Measurements from ENCODE around the gene G2E3. TPM values are rescaled to one million over a fixed set of nuclear protein-coding genes. Genes with fewer than 3 reads are reported as not detected.
"Not testable (repeated sequence)": the region's sequence is repeated elsewhere in the genome, so short reads cannot be mapped to it uniquely, and the experiment has no call there.

The G2E3 gene
- total RNA-seq, 2 experiments from 2014 or later: 34.2 to 35.1 TPM

DNA sequence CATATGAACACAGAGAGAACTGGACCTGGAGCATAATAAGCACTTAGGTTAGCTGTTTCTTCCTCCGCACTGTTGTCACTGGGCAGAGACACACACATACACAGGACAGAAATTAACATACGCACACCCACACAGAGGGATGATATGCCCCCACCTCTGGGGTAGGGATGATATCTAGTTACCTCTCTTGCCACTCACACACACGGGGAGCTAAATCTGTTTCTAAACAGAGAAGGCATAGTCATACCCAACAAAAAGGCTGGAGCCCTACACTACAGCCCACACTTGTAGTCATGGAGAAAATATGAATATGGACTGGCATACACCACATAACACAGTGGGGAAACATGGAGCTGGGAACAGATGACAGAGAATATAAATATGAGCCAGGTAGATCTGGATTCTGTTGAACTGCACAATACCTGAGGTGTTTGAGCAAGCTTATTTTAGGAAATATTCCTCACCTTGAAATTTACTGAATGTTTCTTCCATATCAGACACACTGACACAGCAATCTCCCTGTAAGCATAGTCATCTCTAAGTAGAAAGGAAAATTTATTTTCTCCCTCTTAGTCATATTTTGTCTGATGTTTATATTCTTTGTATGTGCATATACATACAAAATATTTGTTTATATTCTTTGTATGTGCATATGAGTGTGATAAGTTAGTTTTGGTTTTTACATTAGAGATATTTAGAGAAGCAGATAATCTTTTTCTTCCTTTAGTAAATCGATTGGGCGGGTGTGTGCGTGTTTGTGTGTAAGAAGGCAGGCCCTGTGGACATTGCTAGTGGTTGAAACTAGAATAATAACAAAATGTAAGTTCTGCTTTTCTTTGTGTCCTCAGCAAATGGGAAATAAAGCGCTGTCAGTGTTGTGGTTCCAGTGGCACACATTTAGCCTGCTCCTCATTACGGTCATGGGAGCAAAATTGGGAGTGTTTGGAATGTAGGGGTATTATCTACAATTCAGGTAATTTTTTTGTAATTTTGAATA lies 42.3 kb downstream of the G2E3 start:
- ATAC-seq (ENCODE audit: low read depth): no peak
- Mint-ChIP-seq H3K9me3 (no peaks in the 10 kb centered on the region), H3K4me1 (peaks cover 2% of the 10 kb centered on the region), H3K27ac (no peak overlapping the region), H3K36me3 (peaks cover 17% of the 10 kb centered on the region), H3K4me3 (no peak overlapping the region), H3K27me3 (no peaks in the 10 kb centered on the region)
- POLR2A ChIA-PET: no interaction called here
- no peak for DNase-seq

DNA sequence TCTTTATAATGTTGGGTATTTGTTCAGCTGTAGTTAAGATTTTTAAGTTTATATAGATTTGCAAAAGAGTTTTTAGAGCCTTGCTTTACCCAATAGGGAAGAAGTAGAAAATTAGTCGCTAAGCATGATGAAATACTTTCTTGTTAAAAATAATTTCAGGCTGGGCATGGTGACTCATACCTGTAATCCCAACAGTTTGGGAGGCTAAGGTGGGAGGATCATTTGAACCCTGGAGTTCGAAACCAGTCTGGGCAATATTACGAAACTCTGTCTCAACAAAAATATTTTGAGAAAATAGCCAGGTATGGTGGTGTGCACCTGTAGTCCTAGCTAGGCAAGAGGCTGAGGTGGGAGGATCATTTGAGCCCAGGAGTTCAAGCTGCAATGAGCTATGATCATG lies 44.4 kb downstream of the G2E3 start:
- POLR2A ChIA-PET: interaction anchor here (1.6 kb wide), 1 partner anchor 19 kb away, joined by 5 read pairs; the partner anchor contains the start of gene SCFD1

DNA sequence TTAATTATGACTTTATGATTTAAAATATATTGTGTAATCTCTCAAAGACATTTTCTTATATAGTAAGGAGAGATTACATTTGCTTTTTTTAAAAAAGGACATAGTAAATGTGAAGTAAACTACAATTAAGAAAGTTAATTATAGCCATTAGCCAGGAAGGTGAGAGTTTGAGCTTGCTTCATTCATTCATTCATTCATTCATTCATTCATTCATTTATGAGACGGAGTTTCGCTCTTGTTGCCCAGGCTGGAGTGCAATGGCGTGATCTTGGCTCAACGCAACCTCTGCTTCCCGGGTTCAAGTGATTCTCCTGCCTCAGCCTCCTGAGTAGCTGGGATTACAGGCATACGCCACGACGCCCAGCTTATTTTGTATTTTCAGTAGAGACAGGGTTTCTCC lies 45.7 kb downstream of the G2E3 start:
- POLR2A ChIA-PET: interaction anchor here (1.6 kb wide), 1 partner anchor 17 kb away, joined by 5 read pairs; the partner anchor contains the start of gene SCFD1

More for the DNA sequence above, 44.4 kb downstream of the G2E3 start:
- H3K27ac Mint-ChIP-seq: no peak overlapping the region
- no peak overlapping the region for H3K4me3 Mint-ChIP-seq
- no peaks in the 10 kb centered on the region for H3K27me3 Mint-ChIP-seq
- H3K4me1 Mint-ChIP-seq: peaks cover 2% of the 10 kb centered on the region
- H3K36me3 Mint-ChIP-seq: peaks cover 19% of the 10 kb centered on the region
- ATAC-seq (ENCODE audit: low read depth): no peak
- H3K9me3 Mint-ChIP-seq: no peaks in the 10 kb centered on the region
- no peak for DNase-seq

DNA sequence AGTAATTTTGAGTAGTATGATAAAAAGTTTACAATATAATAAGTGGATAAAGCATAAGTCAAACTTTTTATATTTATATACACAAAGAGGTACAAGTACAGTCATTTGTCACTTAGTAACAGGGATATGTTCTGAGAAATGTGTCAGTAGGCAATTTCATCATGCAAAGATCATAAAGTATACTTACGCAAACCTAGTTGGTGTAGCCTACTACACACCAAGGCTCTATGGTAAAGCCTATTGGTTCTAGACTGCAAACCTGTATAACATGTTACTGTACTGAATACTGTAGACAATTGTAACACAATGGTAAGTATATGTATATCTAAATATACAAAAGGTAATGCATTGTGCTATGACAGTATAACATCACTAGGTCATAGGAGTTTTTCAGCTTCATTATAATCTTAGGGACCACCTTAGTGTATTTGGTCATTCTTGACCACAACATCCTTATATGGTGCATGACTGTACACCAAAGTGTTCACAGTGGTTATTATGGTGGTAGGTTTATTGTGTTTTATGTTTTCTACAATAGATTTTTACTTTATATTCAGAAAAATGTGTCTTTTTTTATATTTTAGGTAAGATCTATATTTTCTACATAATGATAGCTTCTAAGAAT lies 48.3 kb downstream of the G2E3 start:
- DNase-seq (no peak), ATAC-seq (ENCODE audit: low read depth) (peak; percentile 39)
- Mint-ChIP-seq H3K36me3 (peaks cover 9% of the 10 kb centered on the region), H3K27ac (no peak overlapping the region), H3K27me3 (no peaks in the 10 kb centered on the region), H3K9me3 (no peaks in the 10 kb centered on the region), H3K4me3 (no peak overlapping the region), H3K4me1 (no peaks in the 10 kb centered on the region)
- POLR2A ChIA-PET: no interaction called here

More for the DNA sequence above, 45.7 kb downstream of the G2E3 start:
- not testable (repeated sequence) for H3K27ac Mint-ChIP-seq; DNase-seq; H3K9me3 Mint-ChIP-seq; H3K27me3 Mint-ChIP-seq; H3K4me1 Mint-ChIP-seq; H3K4me3 Mint-ChIP-seq; ATAC-seq (ENCODE audit: low read depth)
- H3K36me3 Mint-ChIP-seq: peaks cover 17% of the 10 kb centered on the region

DNA sequence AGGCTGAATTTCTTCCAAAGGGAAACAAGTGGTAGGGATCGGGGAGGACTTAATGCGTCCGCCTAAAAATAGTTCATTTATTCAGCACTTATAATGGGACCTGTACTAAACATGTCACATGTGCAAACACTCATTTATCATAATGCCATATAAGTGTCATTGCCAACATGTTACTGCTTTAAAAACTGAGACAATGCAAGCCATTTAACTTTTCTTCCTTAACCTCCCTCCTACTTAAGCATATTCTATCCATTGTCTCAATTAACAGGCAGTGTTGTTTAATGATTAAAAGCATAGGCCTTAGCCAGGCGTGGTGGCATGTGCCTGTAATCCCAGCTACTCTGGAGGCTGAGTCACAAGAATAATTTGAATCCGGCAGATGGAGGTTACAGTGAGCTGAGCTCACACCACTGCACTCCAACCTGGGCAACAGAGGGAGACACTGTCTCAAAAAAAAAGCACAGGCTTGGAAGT lies 49.6 kb downstream of the G2E3 start:
- no peaks in the 10 kb centered on the region for H3K4me1 Mint-ChIP-seq
- peaks cover 8% of the 10 kb centered on the region for H3K36me3 Mint-ChIP-seq
- no peak overlapping the region for H3K4me3 Mint-ChIP-seq
- POLR2A ChIA-PET: no interaction called here
- no peak for DNase-seq
- no peak for ATAC-seq (ENCODE audit: low read depth)
- H3K27me3 Mint-ChIP-seq: no peaks in the 10 kb centered on the region
- H3K27ac Mint-ChIP-seq: no peak overlapping the region
- H3K9me3 Mint-ChIP-seq: no peaks in the 10 kb centered on the region

DNA sequence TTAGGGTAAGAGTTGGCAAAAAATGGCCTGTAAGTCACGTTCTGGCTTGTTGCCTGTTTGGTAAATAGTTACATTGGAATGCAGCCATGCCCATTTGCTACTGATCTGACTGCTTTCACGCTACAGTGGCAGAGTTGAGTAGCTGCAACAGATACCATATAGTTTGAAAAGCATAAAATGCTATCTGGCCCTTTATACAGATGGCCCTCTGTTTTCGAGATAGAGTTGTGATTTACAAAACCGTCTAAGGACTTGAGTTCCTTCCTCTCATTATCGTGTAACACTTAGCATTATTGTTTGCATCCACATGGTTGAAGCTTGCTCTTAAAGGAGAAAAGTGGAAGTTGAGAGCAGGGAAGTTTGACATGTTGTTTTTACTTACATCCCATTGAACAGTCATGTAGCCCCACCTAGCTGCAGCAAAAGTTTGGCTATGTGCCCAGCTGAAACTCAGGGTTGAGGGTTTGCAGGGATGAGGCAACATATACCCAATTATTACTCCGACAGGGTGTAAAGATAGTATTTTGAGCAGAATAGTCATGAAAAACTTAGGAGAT lies 51.9 kb downstream of the G2E3 start:
- H3K9me3 Mint-ChIP-seq: no peaks in the 10 kb centered on the region
- ATAC-seq (ENCODE audit: low read depth) (no peak), DNase-seq (no peak)
- H3K4me3 Mint-ChIP-seq: no peak overlapping the region
- H3K27me3 Mint-ChIP-seq: no peaks in the 10 kb centered on the region
- peaks cover 7% of the 10 kb centered on the region for H3K36me3 Mint-ChIP-seq
- POLR2A ChIA-PET: interaction anchor here (1.3 kb wide), 1 partner anchor 11 kb away, joined by 4 read pairs; no protein-coding TSS in a partner anchor
- no peak overlapping the region for H3K27ac Mint-ChIP-seq
- no peaks in the 10 kb centered on the region for H3K4me1 Mint-ChIP-seq

DNA sequence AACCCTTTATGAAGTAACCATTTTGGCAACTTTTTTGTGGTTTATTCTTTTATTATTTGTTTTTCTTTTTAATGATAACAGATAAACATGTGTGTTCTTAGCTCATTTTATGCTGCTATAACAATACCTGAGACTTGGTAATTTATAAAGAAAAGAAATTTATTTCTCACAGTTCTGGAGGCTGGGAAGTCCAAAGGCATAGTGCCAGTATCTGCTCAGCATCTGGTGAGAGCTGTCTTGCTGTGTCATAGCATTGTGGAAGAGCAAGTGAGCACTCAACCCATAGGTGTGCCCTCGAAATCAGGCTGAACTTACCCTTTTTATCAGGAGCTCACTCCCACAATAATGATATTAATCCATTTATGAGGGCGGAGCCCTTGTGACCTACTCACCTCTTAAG lies 55.2 kb downstream of the G2E3 start:
- H3K27ac Mint-ChIP-seq: no peak overlapping the region
- H3K9me3 Mint-ChIP-seq: no peaks in the 10 kb centered on the region
- peaks cover 5% of the 10 kb centered on the region for H3K36me3 Mint-ChIP-seq
- DNase-seq (no peak), ATAC-seq (ENCODE audit: low read depth) (no peak)
- no peak overlapping the region for H3K4me3 Mint-ChIP-seq
- POLR2A ChIA-PET: no interaction called here
- H3K4me1 Mint-ChIP-seq: no peaks in the 10 kb centered on the region
- no peaks in the 10 kb centered on the region for H3K27me3 Mint-ChIP-seq

DNA sequence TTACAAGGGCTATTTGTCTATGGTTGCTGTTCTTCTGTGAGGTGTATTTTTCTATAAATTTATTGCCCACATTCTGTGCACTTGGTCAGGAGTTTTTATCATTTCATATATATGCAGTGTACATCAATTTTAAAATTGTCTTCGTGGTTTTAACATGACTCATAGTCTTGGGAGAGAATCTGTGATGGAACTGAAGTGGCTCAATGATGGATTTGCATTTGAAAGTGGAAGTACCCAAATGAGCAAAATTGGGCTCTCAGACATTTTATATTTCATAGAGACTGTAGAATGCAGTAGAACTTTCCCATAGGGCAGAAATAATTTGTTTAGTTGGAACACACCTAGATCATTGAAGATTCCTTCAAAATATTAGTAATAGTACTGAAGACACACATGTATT lies 61.2 kb downstream of the G2E3 start:
- peak overlapping the region; percentile 39 for H3K4me3 Mint-ChIP-seq
- POLR2A ChIA-PET: no interaction called here
- no peak overlapping the region for H3K27ac Mint-ChIP-seq
- H3K27me3 Mint-ChIP-seq: no peaks in the 10 kb centered on the region
- H3K4me1 Mint-ChIP-seq: peaks cover 24% of the 10 kb centered on the region
- ATAC-seq (ENCODE audit: low read depth) (no peak), DNase-seq (no peak)
- peaks cover 11% of the 10 kb centered on the region for H3K36me3 Mint-ChIP-seq
- no peaks in the 10 kb centered on the region for H3K9me3 Mint-ChIP-seq

DNA sequence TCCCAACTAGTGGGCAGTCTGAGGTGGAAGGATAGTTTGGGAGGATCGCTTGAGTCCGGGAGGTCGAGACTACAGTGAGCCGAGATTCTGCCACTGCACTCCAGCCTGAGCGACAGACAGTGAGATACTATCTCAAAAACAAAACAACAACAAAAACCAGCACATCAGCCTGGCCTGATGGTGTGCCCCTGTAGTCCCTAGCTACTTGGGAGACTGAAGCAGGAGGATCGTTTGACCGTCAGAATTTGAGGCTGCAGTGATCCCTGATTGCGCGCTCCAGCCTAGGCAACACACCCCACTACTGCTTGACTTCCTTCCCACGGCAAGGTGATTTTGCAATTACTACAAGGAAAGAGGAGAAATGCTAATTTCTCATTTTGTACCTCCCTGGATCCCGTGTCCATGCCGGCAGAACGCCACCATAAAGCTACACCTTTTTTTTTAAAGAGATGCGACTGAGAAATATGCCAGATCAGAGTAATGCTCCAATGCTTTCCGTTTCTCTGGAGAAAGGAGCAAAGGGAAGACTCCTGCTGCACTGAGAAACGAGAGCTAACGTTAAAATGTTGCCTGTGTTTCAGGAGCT lies 62.5 kb downstream of the G2E3 start:
- Mint-ChIP-seq H3K27ac (peak overlapping the region; percentile 93), H3K4me1 (peaks cover 25% of the 10 kb centered on the region), H3K9me3 (no peaks in the 10 kb centered on the region), H3K27me3 (no peaks in the 10 kb centered on the region), H3K4me3 (peak overlapping the region; percentile 91), H3K36me3 (peaks cover 11% of the 10 kb centered on the region)
- POLR2A ChIA-PET: interaction anchor here (0.8 to 2.4 kb wide), 9 partner anchors 10 to 836 kb away, joined by 3 to 10 read pairs (median 4); partner anchors contain the start of genes DTD2 and G2E3
- ATAC-seq (ENCODE audit: low read depth) (peak; percentile 8), DNase-seq (peak; percentile 36)

DNA sequence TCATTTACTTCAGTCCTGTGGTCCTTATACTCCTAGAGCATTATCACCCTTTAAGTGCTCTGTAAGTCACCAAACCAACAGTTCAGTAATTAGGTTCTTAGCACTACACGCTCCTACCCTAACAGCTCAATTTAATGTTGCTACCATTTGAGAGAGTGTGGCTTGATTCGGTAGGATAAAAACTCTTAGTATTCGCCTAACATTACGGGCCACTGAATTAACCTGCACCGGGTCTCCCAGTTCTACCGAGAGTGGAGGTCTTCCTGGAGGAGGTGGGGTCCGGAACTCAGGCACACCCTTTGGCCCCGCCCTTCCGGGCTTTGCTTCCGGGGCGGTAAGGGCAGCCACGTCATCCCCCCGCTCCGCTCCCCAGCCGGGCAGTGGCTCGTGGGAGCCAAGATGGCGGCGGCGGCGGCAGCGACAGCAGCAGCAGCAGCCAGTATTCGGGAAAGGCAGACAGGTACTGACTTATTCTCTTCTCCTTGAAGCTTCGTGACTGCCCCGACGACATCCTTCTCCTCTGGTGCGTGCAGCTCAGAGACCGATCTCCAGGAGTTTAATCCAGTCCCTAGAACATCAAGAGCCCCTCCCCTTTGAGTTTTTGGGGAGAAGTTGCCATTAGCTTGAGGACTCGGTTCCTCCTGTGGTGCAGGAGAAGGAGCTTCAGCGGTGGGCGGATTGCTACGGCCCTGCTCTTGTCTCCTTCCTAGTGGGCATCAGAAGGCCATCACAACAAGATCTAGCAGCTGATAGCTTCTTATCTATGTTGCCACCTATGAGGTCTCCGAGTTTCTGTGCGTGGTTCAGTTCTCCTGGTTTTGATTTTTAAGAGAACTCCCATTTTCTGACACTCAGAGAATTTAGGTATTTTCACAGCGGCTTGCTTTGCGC lies 63.2 kb downstream of the G2E3 start, which contains the start of gene SCFD1:
Gene SCFD1 (plus strand): TSS at position 380 of the 891 bp plus-strand sequence. CDS start 20 bp downstream, at position 400.
- ATAC-seq (ENCODE audit: low read depth) (peak; percentile 98), DNase-seq (peak; percentile 95)
- peaks cover 25% of the 10 kb centered on the region for H3K4me1 Mint-ChIP-seq
- peak within 1 kb of the TSS; percentile 93 for H3K27ac Mint-ChIP-seq
- no peaks in the 10 kb centered on the region for H3K27me3 Mint-ChIP-seq
- H3K9me3 Mint-ChIP-seq: no peaks in the 10 kb centered on the region
- peak within 1 kb of the TSS; percentile 91 for H3K4me3 Mint-ChIP-seq
- POLR2A ChIA-PET: interaction anchor here (0.5 to 2.4 kb wide), 11 partner anchors 11 to 836 kb away, joined by 3 to 10 read pairs (median 4); partner anchors contain the start of genes DTD2 and G2E3
- H3K36me3 Mint-ChIP-seq: peaks cover 11% of the 10 kb centered on the region

DNA sequence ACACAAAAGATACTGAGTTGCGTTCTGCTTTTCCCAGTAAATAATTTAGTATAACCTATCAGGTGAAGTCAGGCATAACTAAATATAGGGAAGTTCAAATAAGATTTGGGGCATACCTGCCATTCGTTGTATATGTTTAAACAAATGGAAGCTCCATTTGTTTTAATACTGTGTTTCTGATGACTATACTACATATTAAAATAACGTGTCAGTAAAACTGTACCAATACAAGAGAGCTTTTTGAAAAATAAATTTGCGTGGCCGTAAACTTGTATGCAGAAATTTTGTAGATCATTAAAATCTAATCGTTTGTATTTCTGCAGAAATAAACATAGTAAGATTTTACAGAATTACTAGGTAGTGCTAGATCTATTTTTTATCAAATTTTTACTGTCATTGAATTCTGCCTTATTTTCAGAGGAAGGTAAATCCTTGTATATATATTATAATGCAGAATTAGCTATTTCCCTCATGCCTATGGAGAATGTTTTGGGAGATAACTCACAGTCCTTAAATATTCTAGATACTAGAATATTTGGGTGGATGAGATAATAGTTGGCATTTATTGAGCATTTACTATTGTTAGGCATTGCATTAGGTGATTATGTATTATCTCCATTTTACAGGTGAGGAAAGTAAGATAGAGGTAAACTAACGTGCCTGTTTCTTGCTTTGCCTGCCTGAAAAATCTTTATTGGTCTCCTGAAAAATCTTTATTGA lies 64.6 kb downstream of the G2E3 start:
- Mint-ChIP-seq H3K9me3 (no peaks in the 10 kb centered on the region), H3K27me3 (no peaks in the 10 kb centered on the region), H3K27ac (no peak overlapping the region), H3K36me3 (peaks cover 15% of the 10 kb centered on the region), H3K4me1 (peaks cover 30% of the 10 kb centered on the region), H3K4me3 (peak overlapping the region; percentile 91)
- POLR2A ChIA-PET: interaction anchor here (2.4 kb wide), 1 partner anchor 19 kb away, joined by 5 read pairs; no protein-coding TSS in a partner anchor
- ATAC-seq (ENCODE audit: low read depth) (no peak), DNase-seq (no peak)

DNA sequence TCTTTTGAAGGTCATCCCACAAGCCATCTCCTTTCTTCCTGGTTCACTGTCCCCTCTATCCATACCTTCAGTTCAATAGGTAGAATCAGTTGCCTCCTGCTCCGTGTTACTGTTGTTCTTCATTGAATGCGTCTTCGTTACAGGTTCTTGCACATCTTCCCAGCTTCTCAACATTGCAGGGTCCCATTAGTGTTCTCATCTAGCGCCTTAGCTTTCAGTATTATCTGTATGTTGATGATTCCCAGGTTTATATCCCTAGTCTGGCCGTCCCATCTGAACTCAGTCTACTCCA lies 65.1 kb downstream of the G2E3 start:
- ATAC-seq (ENCODE audit: low read depth): no peak
- Mint-ChIP-seq H3K4me1 (peaks cover 30% of the 10 kb centered on the region), H3K36me3 (peaks cover 15% of the 10 kb centered on the region), H3K27ac (no peak overlapping the region), H3K27me3 (no peaks in the 10 kb centered on the region), H3K4me3 (peak overlapping the region; percentile 25), H3K9me3 (no peaks in the 10 kb centered on the region)
- DNase-seq: no peak
- POLR2A ChIA-PET: no interaction called here

Measured in activated naive CD8-positive, alpha-beta T cell treated with anti-CD3 and anti-CD28 coated beads, Interleukin-2, amount 10 ng/mL, durations not matched to agents 7 days and 5 days (primary cell).